KBM-7 (cell line): ENCODE measurements around the gene SOBP.

ENCODE experiments used
- DNase-seq: peaks from one replicate; pipeline ENCODE4 v3.0.0-alpha.2; 2015
- in situ Hi-C: fragments of 300-500 bp; cut with MboI; formaldehyde crosslinking; loops from 2 replicates; pipeline ENCODE4 v1.14.3; 2020; ENCODE audit warnings: low sequenced_read_pairs, low pct_unique_long_range_greater_than_20kb, mixed read lengths

Gene SOBP

DNA sequence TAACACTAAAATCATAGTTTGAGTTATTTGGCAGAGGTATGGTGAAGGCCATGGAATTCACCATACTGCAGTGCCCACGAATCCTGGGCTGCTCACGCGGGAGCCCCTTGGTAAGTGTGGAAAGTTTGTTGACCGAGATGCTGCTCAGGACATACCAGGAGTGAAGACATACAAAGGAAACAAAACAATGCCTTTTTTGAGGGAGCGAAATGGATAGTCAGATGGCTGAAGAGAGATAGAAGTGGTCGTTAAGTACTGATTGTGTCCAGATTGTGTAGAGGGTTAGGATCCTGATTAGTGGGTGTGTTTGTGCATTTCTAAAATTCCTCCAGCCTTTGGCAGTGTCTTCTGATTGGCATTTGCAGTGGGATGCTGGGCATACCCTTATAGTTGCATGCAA lies 83.0 kb downstream of the SOBP start:
- in situ Hi-C loops: no loop called here
- no peak for DNase-seq

DNA sequence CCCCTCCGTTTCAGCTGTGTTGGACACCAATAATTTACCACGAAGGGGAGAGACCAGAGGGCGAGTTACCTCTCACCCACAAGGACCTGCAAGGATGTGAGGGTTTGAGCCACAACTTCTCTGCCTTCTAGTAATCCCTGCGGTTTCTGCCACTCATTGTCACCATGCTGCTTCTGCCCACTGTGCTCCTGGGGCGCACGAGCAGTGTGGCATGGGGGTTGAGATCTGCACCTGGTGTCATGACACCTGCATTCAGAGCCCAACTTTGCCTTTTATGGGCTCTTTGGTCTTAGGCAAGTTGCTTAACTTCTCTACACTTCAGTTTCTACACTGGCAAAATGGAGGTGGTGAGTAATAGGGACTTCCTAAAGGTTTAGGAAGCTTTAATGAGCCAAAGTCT lies 84.9 kb downstream of the SOBP start:
- in situ Hi-C loops: no loop called here
- DNase-seq: no peak

DNA sequence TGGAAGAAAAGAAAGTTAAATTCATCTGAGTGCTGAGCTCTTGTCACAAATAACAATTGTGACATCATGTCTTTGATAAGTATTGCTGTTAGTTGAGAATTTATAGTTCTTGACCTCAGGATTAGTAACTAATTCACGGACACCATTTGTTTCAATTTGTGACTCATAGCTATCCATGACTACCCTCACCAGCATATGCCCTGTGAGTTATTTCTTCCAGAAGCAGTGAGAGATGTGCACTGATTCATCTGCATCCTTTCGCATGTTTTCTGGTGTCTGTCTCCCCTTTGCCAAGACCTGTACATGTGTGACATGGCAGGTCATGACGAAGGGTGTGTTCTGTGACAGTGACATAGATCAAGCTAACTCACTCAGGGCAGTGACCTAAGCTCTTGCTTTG lies 86.9 kb downstream of the SOBP start:
- in situ Hi-C loops: no loop called here
- DNase-seq: no peak

DNA sequence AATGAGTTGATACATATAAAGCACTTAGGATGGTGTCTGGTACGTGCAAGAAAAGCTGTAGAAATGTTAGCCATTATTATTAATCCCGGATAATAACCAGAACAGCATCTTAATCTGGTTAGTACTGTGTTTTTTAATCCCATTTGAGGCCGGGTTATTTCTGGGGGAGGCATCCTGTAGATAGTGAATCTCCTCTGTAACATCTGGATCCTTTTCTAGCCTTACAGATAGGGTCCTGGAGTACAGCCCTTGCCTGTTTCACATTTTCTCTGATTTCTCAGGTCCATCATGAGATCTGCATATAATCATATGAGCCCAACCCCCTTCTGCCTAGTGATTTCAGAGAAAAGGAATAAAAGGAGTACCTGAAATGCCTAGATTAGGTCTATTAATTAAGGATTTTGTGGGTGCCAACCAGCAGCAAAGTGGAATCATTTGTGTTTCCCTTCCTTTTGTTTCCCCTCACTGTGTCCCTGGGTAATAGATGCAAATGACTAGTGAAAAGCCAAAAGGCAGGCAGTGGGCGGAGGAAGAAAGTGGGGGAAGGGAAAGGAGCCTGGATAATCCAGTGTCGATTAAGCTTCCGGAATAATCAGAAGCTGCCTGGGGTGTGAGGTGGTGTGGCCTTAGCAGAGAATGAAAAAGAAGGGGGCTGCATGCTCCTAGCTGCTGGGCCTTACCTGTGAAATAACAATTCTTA lies 88.9 kb downstream of the SOBP start:
- DNase-seq: no peak
- in situ Hi-C loops: no loop called here

DNA sequence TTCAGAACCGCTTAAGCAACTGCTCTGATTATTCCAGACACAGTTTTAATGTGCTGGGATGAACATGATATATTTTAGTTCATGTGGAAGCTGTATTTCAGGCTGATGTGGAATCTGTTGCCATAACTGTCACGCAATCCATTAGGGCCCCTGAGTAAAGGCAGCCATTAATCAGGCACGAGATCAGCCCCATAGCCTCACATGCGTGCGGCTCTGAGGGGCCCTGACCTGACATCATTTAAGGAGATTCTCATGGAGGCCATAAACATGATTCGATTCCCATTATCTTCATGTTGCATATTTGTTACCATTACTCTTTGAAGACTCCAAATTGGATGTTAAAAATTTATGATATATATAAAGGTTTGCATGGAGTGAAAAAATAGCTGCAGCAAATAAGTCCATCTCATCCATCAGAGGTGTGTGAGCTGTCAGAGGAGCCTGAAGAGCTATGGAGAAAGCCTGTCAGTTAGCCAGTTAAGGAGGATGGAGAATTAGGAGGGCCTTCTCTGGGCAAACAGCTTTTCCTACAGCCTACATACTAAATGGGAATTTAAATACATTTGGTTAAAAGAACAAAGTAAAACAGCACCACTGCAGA lies 89.6 kb downstream of the SOBP start:
- in situ Hi-C loops: no loop called here
- DNase-seq: no peak

DNA sequence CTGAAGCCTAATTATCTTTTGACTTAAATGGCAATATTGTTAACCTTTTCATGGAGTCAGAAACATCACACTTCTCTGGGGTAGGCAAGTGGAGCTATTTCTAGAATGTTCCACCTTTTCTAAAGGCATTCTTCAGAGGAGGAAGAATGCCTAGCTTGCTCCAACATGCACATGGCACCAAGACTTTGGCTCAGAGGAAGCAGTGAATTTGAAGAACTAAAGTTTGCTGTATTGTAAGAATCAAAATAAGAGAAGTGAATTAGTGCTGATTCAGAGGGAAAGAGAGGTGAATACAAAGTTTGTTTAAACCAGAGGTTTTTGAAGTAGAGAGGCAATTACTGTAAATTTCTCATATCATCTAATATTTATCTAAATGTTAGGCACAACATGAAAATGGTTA lies 92.2 kb downstream of the SOBP start:
- no peak for DNase-seq
- in situ Hi-C loops: no loop called here

DNA sequence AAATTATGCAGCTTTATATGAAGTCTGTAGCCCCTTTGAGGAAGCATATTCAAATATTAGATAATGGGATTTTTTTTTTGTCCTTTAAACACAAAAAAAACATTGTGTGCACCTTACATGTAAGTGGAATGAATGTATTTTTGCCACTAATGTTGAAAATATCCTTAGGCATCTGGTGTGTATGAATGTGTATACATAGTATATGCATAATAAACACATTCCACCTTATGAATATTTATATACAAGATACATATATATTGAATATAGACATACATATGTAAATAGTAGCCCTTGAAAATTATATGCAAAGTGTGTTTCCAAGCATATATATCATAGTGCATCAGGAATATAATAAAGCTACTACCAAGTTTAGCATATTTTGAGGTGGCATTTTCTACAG lies 94.8 kb downstream of the SOBP start:
- in situ Hi-C loops: no loop called here
- no peak for DNase-seq

DNA sequence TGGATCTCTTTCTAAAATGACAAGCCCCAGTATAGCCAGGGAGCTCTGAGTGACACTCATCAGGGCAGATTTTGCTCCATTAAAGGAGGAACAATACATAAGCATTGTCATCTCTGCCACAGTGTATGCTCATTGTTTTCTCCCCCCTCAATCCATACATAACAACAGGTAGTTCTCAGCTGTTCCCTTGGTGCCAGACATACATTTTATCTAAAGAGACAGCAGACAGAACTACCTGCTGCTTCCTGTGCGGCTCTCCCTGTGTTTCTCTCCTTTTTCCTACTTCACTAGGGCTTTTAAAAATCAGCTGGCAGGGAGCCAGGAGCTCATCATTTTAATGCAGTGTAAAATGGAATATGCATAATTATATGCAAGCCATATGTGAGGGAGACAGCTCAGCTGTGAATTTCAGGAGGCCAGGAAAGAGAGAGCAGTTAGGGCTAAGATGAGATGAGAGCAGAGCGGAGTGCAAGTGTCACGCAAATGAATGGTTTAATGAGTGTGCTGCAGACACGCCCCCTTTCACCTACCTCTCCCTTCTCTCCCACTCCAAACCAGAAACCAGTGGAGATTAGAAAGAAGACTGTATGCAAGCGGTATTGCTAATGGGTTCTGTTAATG lies 96.0 kb downstream of the SOBP start:
- in situ Hi-C loops: no loop called here
- DNase-seq: peak; percentile 3

DNA sequence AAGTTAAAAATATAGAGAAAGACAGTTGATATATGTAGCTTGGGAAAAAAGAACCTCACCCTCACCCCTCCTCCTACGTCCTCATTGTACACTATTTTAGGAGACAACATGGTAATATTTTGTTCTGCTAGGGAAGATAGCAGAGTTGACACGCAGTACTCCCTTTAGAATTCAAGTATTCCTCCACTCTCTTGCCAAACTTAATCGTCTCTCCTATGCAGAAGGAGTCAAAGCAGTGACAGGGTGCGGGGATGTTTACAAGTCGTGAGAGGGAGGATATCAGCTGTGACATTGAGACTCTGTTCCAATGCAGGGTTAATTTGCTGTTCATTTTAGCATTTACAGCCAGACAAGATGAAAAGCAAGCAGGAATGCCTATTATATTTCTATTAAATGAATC lies 97.5 kb downstream of the SOBP start:
- no peak for DNase-seq
- in situ Hi-C loops: no loop called here

DNA sequence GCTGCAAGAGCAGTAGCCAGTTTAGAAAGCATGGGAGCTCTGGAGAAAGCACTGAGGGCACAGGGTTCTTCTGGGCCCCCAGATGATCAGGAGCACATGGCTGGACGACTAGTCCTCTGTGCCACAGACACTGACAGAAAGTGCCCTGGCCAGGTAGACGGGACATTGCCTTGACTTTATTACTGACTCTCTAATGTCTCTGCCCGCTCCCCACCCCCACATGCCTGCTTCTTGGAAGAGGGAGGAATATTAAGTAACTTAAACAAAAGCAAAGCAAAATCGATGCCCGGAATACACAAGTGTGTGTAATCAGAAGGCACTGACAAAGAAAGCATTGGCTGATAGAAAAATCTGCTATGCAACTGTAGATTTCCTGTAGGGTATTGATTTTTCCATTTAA lies 99.3 kb downstream of the SOBP start:
- in situ Hi-C loops: no loop called here

DNA sequence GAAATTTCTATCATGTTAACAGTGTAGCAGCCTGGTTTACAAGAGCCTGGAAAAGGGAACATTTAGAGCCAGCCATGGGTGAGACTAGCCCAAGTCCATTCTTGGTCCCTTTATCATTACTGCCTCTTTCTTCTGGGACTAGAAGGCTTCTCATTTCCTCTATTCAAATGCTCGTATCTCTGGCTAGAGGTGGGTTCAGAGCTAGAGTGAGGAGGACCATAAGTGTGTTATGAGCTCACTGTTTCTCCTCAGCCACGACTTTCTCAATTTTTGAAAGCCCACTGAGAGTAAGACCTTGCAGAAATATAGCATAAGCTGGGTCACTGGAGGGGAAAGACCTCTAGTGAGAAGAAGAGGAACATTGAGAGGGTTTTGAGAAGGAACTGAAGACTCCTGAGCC lies 100.0 kb downstream of the SOBP start:
- in situ Hi-C loops: no loop called here
- no peak for DNase-seq

More for the DNA sequence above, 99.3 kb downstream of the SOBP start:
- DNase-seq: no peak

DNA sequence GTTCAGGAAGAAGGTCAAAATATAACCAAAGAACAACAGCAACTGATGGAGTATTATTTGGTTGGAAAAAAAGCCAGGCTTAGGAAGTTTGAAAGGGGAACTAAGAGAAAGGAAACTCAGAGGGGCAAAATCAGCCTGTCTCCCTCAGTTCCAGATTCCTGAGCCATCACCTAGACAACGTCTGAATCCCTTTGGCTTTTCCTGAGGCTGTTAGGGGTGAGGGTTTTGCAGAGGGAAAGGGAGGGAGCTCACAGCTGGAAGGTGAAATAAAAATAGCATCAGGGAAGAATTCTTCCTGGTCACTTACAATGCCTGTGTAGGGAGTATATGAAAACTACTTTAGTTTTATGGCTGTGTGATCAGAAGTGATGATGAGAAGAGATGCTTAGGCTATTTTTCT lies 100.5 kb downstream of the SOBP start:
- in situ Hi-C loops: no loop called here
- no peak for DNase-seq

DNA sequence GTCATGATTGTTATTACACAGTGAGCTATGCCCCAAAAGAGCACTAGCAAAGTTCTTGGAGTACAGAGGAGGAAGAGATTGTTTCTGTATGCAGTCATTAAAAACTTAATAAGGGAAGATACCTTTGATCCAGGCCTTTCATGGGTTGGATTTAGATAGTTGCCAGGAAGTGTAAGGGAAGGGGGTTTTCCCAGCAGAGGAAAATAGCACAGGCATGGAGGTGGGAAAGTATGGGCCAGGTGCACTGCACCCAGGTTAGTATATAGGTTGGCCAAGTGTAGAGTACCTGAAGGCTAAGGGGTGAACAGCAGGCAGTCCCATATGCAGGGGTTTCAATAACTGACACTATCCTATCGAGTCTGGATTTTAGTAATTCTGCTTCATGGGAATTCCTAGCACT lies 101.4 kb downstream of the SOBP start:
- DNase-seq: no peak
- in situ Hi-C loops: no loop called here

DNA sequence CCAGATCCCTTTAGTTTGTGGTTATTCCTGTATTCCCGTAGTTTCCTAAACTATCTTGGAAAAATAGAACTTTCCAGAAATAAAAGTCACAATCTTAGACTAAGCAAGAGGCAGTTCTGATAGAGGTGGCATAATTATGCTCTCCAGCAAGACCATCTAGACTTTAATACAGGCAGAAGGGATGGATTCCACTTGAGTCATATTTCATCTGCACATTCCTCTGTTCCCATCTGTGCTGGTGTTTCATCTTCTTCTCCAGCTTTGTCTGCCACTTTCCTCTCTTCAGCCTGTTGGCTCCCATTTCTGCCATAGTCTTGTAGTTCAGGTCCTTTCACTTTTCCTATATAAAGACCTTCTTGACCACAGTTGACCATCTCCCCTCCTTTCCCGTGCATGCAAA lies 102.9 kb downstream of the SOBP start:
- in situ Hi-C loops: no loop called here
- no peak for DNase-seq

DNA sequence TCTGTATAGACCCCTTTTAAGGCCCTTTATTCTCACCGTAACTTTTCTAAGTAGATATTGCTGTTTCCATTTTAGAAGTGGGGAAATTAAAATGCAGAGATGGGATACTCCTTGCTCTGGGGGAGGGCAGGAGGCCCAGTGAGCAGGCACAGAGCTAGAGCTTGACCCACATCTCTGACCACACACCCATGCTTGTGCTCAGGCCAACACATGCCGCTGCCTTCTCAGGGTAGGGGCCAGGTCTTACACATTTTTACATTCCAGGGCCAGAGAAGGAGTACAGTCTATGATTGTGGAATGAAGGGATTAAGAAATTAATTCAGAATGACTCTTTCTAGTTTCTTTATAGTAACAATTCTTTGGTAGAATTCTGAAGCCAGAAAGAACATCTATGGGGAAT lies 104.8 kb downstream of the SOBP start:
- in situ Hi-C loops: no loop called here
- DNase-seq: no peak

DNA sequence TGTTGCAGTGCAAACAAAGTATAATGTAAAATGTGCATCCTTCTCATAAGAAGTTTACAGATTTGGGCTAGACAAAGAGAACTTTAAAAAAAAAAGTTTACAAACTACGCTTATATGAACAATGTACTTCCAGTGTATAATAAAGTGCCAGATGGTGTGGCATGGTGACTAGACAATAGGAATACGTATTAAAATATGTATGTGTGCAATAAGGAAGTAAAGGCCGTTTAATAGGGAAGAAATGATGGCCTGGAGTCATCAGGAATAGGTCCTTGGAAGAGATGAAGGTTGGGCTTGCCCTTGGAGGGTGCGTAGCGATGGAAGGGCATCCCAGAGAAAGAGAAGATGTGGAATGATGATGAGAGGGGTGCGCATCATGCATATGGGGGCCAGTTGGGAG lies 108.2 kb downstream of the SOBP start:
- in situ Hi-C loops: no loop called here
- no peak for DNase-seq

DNA sequence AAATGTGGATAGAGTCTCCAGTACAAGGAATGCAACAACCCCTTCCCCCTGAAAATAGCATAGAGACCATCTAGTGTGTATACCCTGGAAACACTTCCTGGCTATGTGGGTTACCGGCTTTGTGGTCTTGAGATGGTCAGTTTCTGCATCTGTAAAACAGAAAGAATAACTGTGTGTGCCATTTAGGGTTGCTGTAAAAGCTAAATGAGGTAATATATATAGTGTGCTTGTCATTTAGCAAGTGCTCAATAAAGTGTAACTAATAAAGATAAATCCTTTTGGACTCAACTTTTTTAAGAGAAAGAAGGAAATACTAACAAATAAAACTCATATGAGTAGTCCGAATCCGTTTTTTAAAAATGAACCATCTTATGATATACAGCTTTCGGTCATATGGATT lies 109.1 kb downstream of the SOBP start:
- DNase-seq: no peak
- in situ Hi-C loops: no loop called here

DNA sequence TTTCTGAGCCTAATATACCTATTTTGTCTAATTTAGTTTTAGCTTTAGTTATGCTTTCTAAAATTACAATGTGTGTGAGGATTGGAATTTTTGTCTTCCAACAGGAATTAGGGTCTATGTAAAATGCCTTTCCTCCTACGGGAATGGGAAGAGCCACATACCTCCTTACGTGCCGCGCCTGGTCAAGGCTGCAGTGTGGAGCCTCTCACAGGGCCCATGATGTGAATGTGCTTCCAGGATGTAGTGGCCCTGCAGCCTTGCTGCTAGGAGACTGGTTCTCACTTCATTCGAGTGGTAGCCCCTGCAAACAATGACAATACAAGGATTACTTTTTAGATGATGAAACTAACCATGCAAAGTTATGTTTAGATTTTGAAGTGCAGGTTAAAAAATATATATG lies 110.2 kb downstream of the SOBP start:
- no peak for DNase-seq
- in situ Hi-C loops: no loop called here

DNA sequence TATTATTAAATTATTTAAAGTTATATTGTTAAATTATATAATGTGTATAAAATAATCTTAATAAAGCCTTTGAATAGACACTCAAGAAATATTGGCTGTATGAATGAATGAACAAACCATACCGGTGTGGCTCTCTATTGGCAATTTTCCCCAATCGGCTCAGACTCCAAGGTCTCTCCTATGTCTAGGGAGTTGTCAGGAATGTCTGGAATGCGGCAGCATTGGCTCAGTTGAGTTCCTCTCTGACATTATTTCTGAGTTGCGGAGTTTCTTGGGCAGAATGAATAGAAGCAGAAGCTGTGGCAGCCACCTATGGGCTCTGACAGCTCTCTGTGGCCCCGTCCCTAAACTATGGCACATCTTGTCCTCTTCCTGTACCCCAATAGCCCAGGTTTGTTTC lies 111.0 kb downstream of the SOBP start:
- DNase-seq: no peak
- in situ Hi-C loops: no loop called here

DNA sequence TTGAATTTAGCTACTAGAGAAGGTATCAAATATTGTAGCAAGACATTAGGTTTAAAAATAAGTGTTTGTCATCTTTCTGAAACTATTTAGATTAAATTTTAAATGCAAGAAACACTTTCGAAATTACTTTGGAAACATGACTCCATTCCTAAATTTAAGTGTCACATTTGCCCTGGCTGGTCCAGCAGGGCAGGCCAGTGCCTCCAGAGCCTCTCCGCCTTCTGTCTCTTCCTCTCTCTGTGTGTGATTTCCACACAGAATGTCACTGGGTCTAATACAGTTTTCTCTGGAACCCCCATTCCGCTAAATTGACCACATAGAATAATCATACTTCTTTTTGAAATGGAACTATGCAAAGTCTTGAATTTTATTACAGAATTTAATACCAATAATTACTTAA lies 111.5 kb downstream of the SOBP start:
- no peak for DNase-seq
- in situ Hi-C loops: no loop called here
